MCF 10A (cell line): ENCODE results near the gene ZNF618. TPM values are rescaled to one million over a fixed set of nuclear protein-coding genes. Genes with fewer than 3 reads are reported as not detected.

Experiments used
- BruUV-seq: library from RNA; stranded (reverse); fragments of 400-500 nt; replicated peaks from 2 replicates; lab custom pipeline; 2021; lab: Mats Ljungman, UMichigan
- CTCF ChIA-PET: fragments of 300-600 bp; sonication (Branson Sonifier 250); formaldehyde crosslinking; extraction: SDS; loops from one replicate; lab custom pipeline; 2021; ENCODE audit warnings: antibody characterized with exemption, inconsistent platforms; lab: Yijun Ruan, JAX
- POLR2A ChIA-PET: fragments of 300-600, 350-650 bp; sonication (Branson Sonifier 250); formaldehyde crosslinking; extraction: SDS; loops from one replicate; lab custom pipeline; 2020; ENCODE audit warnings: antibody characterized with exemption, inconsistent platforms; lab: Yijun Ruan, JAX
- DNase-seq: peaks from one replicate; pipeline ENCODE4 v3.0.0-alpha.2; 2018; ENCODE audit not compliant: unreplicated experiment
- H3K27ac Mint-ChIP-seq: one replicate; pipeline ENCODE4 v1.8.0; 2022; ENCODE audit warnings: mild to moderate bottlenecking, low read depth, mixed read lengths; ENCODE audit not compliant: unreplicated experiment
- H3K27me3 Mint-ChIP-seq: one replicate; pipeline ENCODE4 v1.8.0; 2022; ENCODE audit warnings: mixed read lengths; ENCODE audit not compliant: insufficient read depth, unreplicated experiment
- H3K36me3 Mint-ChIP-seq: one replicate; pipeline ENCODE4 v1.8.0; 2022; ENCODE audit warnings: mild to moderate bottlenecking, moderate library complexity, mixed read lengths; ENCODE audit not compliant: insufficient read depth, unreplicated experiment
- H3K4me1 Mint-ChIP-seq: one replicate; pipeline ENCODE4 v1.8.0; 2022; ENCODE audit warnings: mixed read lengths; ENCODE audit not compliant: insufficient read depth, unreplicated experiment
- H3K4me3 Mint-ChIP-seq: one replicate; pipeline ENCODE4 v1.8.0; 2022; ENCODE audit warnings: mild to moderate bottlenecking, moderate library complexity, mixed read lengths; ENCODE audit not compliant: unreplicated experiment
- H3K9me3 Mint-ChIP-seq: one replicate; pipeline ENCODE4 v1.8.0; 2022; ENCODE audit warnings: mixed read lengths; ENCODE audit not compliant: unreplicated experiment
- intact Hi-C: fragments of 100-400 bp; cut with micrococcal nuclease; formaldehyde crosslinking; loops from 2 replicates; pipeline ENCODE4 v1.14.1; 2022
- total RNA-seq: library from RNA; stranded (reverse); gene quantifications from 2 replicates; pipeline ENCODE4 v1.2.3, GENCODE V29; 2022
- TF ChIP-seq, protein P1 (sequence below): fragments of 200-600 bp; IDR thresholded peaks from one replicate; pipeline ENCODE4 v1.8.0; 2022; ENCODE audit warnings: antibody characterized with exemption, mild to moderate bottlenecking; ENCODE audit not compliant: unreplicated experiment

The ZNF618 gene
- total RNA-seq, 1 experiment from 2014 or later, result 4.8 TPM

DNA sequence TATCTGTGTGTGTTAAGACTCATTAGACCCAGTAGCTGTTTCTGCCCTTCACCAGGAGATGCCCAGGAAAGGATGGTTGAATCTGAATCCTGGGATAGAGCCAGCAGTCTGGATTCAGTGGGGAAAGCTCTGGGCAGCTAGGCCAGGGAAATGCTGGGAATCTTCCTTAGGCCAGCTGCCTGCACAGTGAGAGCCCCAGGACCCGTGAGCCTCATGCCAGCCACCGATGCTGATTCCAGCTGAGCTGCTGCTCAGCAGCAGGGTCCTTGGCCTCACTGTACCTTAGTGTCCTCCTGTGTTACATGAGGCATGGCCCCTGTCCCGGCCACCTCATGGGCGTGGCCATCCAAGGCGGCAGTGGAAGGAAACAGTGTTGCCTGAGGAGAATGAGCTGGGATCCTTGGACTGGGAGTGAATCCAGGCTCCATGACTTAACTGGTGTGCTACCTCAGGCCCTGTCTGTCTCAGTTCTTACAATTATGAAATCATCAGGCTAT is 114.9 kb downstream of the ZNF618 start:
- CTCF ChIA-PET, result interaction anchor here (0.6 to 1.1 kb wide), 4 partner anchors 202 to 482 kb away, joined by 3 to 4 read pairs (median 3); no protein-coding TSS in a partner anchor

DNA sequence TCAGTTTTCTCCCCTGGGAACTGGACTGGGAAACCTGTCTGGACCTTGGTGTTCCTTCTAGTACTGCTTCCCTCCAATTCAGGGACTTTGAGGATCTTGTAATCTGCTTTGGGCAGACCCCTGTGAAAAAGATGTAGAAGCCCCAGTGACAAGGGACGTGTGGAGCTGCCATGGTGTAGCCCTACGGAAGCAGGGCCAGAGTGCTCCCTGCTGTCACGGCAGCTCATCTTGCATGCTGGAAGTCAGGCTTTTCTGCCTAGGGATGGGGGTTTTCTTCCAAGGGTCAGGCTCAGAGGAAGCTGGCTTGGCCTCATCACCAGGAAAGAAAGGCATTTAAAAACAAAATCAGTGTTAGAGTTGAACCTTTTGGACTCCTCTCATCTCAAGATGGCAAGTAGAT is 115.6 kb downstream of the ZNF618 start:
- Mint-ChIP-seq H3K4me1 (peaks cover 14% of the 10 kb centered on the region), H3K27ac (no peak overlapping the region), H3K27me3 (no peaks in the 10 kb centered on the region), H3K36me3 (peaks cover 5% of the 10 kb centered on the region), H3K4me3 (no peak overlapping the region), H3K9me3 (no peaks in the 10 kb centered on the region)
- POLR2A ChIA-PET, result interaction anchor here (0.7 kb wide), 1 partner anchor 59 kb away, joined by 3 read pairs; no protein-coding TSS in a partner anchor
- CTCF ChIA-PET, result interaction anchor here (0.6 to 1.1 kb wide), 3 partner anchors 309 to 744 kb away, joined by 3 to 4 read pairs (median 3); no protein-coding TSS in a partner anchor
- TF ChIP-seq, protein P1, sequence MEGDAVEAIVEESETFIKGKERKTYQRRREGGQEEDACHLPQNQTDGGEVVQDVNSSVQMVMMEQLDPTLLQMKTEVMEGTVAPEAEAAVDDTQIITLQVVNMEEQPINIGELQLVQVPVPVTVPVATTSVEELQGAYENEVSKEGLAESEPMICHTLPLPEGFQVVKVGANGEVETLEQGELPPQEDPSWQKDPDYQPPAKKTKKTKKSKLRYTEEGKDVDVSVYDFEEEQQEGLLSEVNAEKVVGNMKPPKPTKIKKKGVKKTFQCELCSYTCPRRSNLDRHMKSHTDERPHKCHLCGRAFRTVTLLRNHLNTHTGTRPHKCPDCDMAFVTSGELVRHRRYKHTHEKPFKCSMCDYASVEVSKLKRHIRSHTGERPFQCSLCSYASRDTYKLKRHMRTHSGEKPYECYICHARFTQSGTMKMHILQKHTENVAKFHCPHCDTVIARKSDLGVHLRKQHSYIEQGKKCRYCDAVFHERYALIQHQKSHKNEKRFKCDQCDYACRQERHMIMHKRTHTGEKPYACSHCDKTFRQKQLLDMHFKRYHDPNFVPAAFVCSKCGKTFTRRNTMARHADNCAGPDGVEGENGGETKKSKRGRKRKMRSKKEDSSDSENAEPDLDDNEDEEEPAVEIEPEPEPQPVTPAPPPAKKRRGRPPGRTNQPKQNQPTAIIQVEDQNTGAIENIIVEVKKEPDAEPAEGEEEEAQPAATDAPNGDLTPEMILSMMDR, result no peak
- BruUV-seq, result no TSS peak
- no peak for DNase-seq
- intact Hi-C loops, result no loop called here

More for the DNA sequence above, 114.9 kb downstream of the ZNF618 start:
- Mint-ChIP-seq H3K9me3 (no peaks in the 10 kb centered on the region), H3K4me1 (peaks cover 14% of the 10 kb centered on the region), H3K27ac (no peak overlapping the region), H3K4me3 (no peak overlapping the region), H3K36me3 (peaks cover 5% of the 10 kb centered on the region), H3K27me3 (no peaks in the 10 kb centered on the region)
- no TSS peak for BruUV-seq
- intact Hi-C loops, result no loop called here
- POLR2A ChIA-PET, result interaction anchor here (0.7 kb wide), 1 partner anchor 58 kb away, joined by 3 read pairs; no protein-coding TSS in a partner anchor
- TF ChIP-seq, protein P1, result no peak
- no peak for DNase-seq

DNA sequence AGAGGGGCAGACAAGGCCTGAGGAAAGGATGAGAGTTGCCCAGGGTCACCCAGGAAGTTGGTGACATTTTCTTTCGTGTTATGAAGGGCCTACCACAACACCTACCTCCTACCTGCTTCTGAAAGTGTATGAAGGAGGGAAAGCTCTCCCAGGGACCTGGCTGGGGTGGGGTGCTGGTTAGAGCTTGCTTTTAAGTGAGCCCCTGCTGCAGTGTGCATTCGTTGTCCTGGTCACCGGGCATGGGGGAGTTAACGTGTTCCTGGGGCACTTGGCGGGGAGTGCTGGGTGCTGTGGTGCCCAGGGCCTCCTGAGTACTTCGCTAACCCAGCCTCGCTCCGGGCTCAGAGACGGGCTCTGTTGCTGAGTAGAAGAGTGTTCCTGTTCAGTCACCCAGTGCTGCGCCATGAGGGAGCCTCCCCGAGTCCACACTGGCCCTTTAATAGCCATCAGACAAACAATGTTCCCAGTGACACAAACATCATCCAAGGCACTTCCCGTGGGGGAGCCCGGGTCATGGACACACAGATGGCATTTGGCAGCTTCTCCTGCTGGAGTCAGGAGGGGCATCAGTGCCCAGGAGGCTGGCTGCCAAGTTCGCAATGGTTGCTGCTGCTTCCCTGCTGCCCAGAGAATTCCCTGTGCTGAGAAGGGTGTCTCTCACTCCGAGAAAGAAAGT is 116.3 kb downstream of the ZNF618 start:
- no peak overlapping the region for H3K4me3 Mint-ChIP-seq
- TF ChIP-seq, protein P1, result no peak
- intact Hi-C loops, result no loop called here
- no peaks in the 10 kb centered on the region for H3K27me3 Mint-ChIP-seq
- H3K9me3 Mint-ChIP-seq, result no peaks in the 10 kb centered on the region
- no peak overlapping the region for H3K27ac Mint-ChIP-seq
- DNase-seq, result no peak
- no TSS peak for BruUV-seq
- POLR2A ChIA-PET, result no interaction called here
- CTCF ChIA-PET, result interaction anchor here (0.6 to 1.1 kb wide), 2 partner anchors 185 to 743 kb away, joined by 3 read pairs; no protein-coding TSS in a partner anchor
- H3K4me1 Mint-ChIP-seq, result peaks cover 14% of the 10 kb centered on the region
- H3K36me3 Mint-ChIP-seq, result peaks cover 5% of the 10 kb centered on the region

DNA sequence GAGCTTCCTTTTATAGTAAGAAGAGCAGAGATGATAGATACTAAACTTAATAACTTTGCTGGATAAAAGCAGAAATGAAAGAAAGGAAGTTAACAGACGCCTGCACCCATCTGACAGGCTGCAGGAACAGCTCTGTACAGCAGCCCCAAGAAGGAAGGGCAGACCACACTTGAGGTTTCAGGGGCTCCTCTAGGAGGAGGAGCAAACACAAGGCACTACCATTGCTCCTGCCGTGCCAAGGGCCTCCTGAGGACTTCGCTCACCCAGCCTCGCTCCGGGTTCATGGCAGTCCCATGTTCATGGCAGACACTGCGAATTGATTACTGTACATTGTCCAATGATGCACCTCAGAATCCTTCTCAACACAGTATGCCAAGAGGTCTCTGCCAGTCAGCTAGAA is 116.9 kb downstream of the ZNF618 start:
- Mint-ChIP-seq H3K27ac (no peak overlapping the region), H3K36me3 (peaks cover 5% of the 10 kb centered on the region), H3K4me3 (no peak overlapping the region), H3K4me1 (peaks cover 14% of the 10 kb centered on the region), H3K9me3 (no peaks in the 10 kb centered on the region), H3K27me3 (no peaks in the 10 kb centered on the region)
- POLR2A ChIA-PET, result no interaction called here
- CTCF ChIA-PET, result interaction anchor here (1.1 kb wide), 1 partner anchor 185 kb away, joined by 3 read pairs; no protein-coding TSS in a partner anchor
- TF ChIP-seq, protein P1, result no peak
- intact Hi-C loops, result no loop called here
- no peak for DNase-seq
- no TSS peak for BruUV-seq
